ENCODE results near the gene VAMP5.

Gene VAMP5

GRCh38 chr2:85635636-85636035 is 51.4 kb downstream of the VAMP5 start:
- DNase-seq (ENCODE audit: low read depth in 3 of 3): no peak

- DNase-seq (ENCODE audit: low read depth in 3 of 3): no peak
Observed at GRCh38 chr2:85642725-85643124, 58.5 kb downstream of the VAMP5 start.
